Stomach (tissue), 9 donors: Measurements from ENCODE around the gene NPC2. TPM values are rescaled to one million over a fixed set of nuclear protein-coding genes. Genes with fewer than 3 reads are reported as not detected.

Experiments
- DNase-seq, 2 donors: peaks; one replicate each; pipeline versions ENCODE4 v3.0.0 to v3.0.0-alpha.2; 2013 to 2019
- H3K27ac ChIP-seq, 5 donors: fragments of 200-600 bp in 4 of 5; sonication (generic) in 4 of 5; one replicate each; pipeline ENCODE4 v1.5.1; 2013 to 2019; ENCODE audit warnings: mild to moderate bottlenecking in 1 of 5, moderate library complexity in 1 of 5
- H3K27me3 ChIP-seq, 3 donors: fragments of 200-600 bp; sonication (generic); one replicate each; pipeline ENCODE4 v1.5.1; 2017 to 2019; ENCODE audit warnings: mixed run types in 1 of 3
- H3K36me3 ChIP-seq, 4 donors: fragments of 200-600 bp; sonication (generic); 1 replicate in 3 of 4; 2 replicates in 1 of 4; pipeline ENCODE4 v1.5.1; 2016 to 2019
- H3K4me1 ChIP-seq, 4 donors: fragments of 200-600 bp; sonication (generic); one replicate each; pipeline ENCODE4 v1.5.1; 2016 to 2019
- H3K4me3 ChIP-seq, 4 donors: fragments of 200-600 bp; sonication (generic) in 3 of 4; one replicate each; pipeline ENCODE4 v1.5.1; 2016 to 2019; ENCODE audit warnings: mild to moderate bottlenecking in 1 of 4
- H3K9me3 ChIP-seq, 4 donors: fragments of 200-600 bp; sonication (generic); one replicate each; pipeline ENCODE4 v1.5.1; 2016 to 2019
- CTCF ChIP-seq, 7 experiments: fragments of 450-650 bp in 4 of 7; fragments of 200-600 bp in 3 of 7; sonication (generic) in 3 of 7; IDR thresholded peaks; one replicate each; pipeline ENCODE4 v1.5.1; 2016 to 2019; ENCODE audit warnings: antibody characterized with exemption in 7 of 7, control low read depth in 2 of 7, mild to moderate bottlenecking in 1 of 7
- EP300 ChIP-seq: sonication (generic); formaldehyde crosslinking; IDR thresholded peaks from one replicate; pipeline ENCODE4 v1.6.1; 2017; ENCODE audit warnings: antibody characterized with exemption
- POLR2A ChIP-seq, 4 donors: fragments of 450-650 bp; IDR thresholded peaks; one replicate each; pipeline ENCODE4 v1.6.1; 2016; ENCODE audit warnings: antibody characterized with exemption in 4 of 4, control low read depth in 2 of 4, mild to moderate bottlenecking in 1 of 4, moderate library complexity in 1 of 4
- POLR2AphosphoS5 ChIP-seq, 3 donors: sonication (generic); formaldehyde crosslinking; IDR thresholded peaks; one replicate each; pipeline ENCODE4 v1.6.1; 2016; ENCODE audit warnings: antibody characterized with exemption in 3 of 3
- WGBS, 5 donors: extraction: QIAGEN DNeasy Blood & Tissue Kit in 3 of 5; methylation state at CpG; one replicate each; pipeline versions ENCODE4 v1.1.5 to v1.1.7; 2013 to 2018; 5-methylcytosine and 5-hydroxymethylcytosine counted together
- intact Hi-C: fragments of 100-400 bp; cut with DNase I; formaldehyde crosslinking; loops from one replicate; pipeline ENCODE4 v1.15.1; 2023; ENCODE audit warnings: low total_unique reads
- polyA plus RNA-seq, 3 donors: library from polyadenylated mRNA; stranded (reverse); fragments of 200-250 nt; gene quantifications; one replicate each; pipeline ENCODE4 v1.2.3, GENCODE V29; 2013
- total RNA-seq, 5 donors: library from RNA; depleted of rRNA; stranded (reverse); fragments of >200 nt; gene quantifications; one replicate each; pipeline versions ENCODE4 v1.1.0 to v1.2.3, GENCODE V29; 2014 to 2016
- donor health status: healthy with polysubstance abuse.
- donor health status: Bipolar disorder and iron deficiency.
- donor health status: healthy.

The NPC2 gene
- total and polyA plus RNA-seq, 8 donors: 62.6 to 186 (median 129) TPM

DNA sequence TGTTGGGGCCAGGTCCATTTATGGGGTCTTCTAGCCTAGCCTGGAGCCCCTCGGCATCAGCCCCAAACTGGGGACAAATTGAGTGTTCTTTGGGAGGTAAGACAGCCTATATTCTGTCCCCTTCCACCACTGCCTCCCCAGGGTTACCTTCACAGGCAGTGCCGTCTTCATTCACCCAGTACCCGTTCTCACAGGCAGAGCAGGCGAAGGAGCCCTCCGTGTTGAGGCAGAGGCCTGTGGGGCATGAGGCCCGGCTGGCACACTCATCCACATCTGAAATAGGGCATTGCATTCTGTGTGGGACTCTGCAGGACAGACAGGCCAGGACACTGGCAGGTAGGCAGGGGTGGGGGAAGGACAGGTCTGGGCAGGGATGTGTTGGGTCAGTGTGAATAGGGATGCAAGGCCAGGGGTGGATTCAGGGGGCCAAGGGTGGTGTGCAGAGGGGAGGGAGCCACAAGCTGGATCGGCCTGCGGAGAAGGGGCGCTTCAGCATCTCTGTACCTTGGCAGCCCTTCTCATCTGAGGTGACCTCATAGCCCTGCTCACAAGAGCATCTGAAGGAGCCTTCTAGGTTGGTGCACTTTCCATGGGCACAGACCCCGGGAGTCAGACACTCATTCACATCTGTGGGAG, 16.6 kb upstream of the NPC2 start:
- TF ChIP-seq POLR2A (IDR thresholded peaks at IDR 0.05): no peak
- no peak for TF ChIP-seq CTCF (IDR thresholded peaks at IDR 0.05)
- no peak for TF ChIP-seq POLR2AphosphoS5 (IDR thresholded peaks at IDR 0.05)
- TF ChIP-seq EP300: no peak
- 87 to 88% (median 87%) methylated on average over 10 of the region's 10 CpGs for WGBS, 5 donors
- no peaks in the 10 kb centered on the region for H3K9me3 ChIP-seq
- H3K27me3 ChIP-seq: peaks cover 0 to 11% (median 4%) of the 10 kb centered on the region in 3 donors
- no peak overlapping the region for H3K27ac ChIP-seq
- no peak for DNase-seq
- intact Hi-C loops: no loop called here
- H3K36me3 ChIP-seq: peaks cover 0 to 47% (median 15%) of the 10 kb centered on the region in 4 donors
- no peak overlapping the region for H3K4me3 ChIP-seq
- peaks cover 0 to 8% (median 5%) of the 10 kb centered on the region in 4 donors for H3K4me1 ChIP-seq

- TF ChIP-seq POLR2A (IDR thresholded peaks at IDR 0.05) (no peak), CTCF (IDR thresholded peaks at IDR 0.05) (no peak), EP300 (no peak), POLR2AphosphoS5 (IDR thresholded peaks at IDR 0.05) (no peak)
- H3K4me3 ChIP-seq: no peak overlapping the region
- peaks cover 0 to under 1% (median 0%) of the 10 kb centered on the region in 4 donors for H3K4me1 ChIP-seq
- peaks cover 0 to 11% (median 4%) of the 10 kb centered on the region in 3 donors for H3K27me3 ChIP-seq
- DNase-seq: no peak
- H3K9me3 ChIP-seq: no peaks in the 10 kb centered on the region
- H3K27ac ChIP-seq: no peak overlapping the region
- WGBS, 5 donors: 60 to 76% (median 70%) methylated on average over 1 to 13 of the region's 13 CpGs
- H3K36me3 ChIP-seq: peaks cover 0 to 55% (median 17%) of the 10 kb centered on the region in 4 donors
- intact Hi-C loops: no loop called here
Observed at GRCh38 chr14:74508844-74509428, 15.8 kb upstream of the NPC2 start.

- intact Hi-C loops: no loop called here
- H3K27ac ChIP-seq: no peak overlapping the region
- peak in 1 of 2 donors; percentile 41 for DNase-seq
- H3K27me3 ChIP-seq: peaks cover 0 to 11% (median under 1%) of the 10 kb centered on the region in 3 donors
- no peaks in the 10 kb centered on the region for H3K9me3 ChIP-seq
- H3K36me3 ChIP-seq: peaks cover 0 to 59% (median 21%) of the 10 kb centered on the region in 4 donors
- TF ChIP-seq POLR2A (IDR thresholded peaks at IDR 0.05): no peak
- TF ChIP-seq EP300: no peak
- TF ChIP-seq CTCF (IDR thresholded peaks at IDR 0.05): no peak
- TF ChIP-seq POLR2AphosphoS5 (IDR thresholded peaks at IDR 0.05): no peak
- H3K4me1 ChIP-seq: no peaks in the 10 kb centered on the region
- 31 to 49% (median 42%) methylated on average over 12 to 15 of the region's 15 CpGs for WGBS, 5 donors
- H3K4me3 ChIP-seq: no peak overlapping the region
Observed at GRCh38 chr14:74508292-74508731, 15.2 kb upstream of the NPC2 start.

DNA sequence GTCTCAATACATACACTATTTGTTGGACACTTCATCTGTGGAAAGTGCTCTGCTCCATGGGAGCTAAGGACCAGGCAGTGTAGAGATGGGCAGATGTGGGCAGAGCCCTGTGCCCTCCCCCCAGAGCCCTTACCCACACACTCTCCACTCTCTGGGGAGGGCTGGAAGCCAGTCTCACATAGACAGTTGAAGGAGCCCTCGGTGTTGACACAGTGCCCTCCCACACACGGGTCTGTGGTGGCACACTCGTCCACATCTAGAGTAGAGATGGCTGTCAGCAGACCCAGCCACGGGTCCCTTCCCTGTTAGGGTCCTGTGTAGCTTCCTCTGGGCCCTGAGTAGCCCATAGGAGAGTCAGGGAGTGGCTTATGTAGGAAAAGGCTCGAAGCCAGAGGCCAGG, 14.7 kb upstream of the NPC2 start:
- DNase-seq: no peak
- Histone ChIP-seq H3K4me3 (no peak overlapping the region), H3K27me3 (peaks cover 0 to 11% (median 0%) of the 10 kb centered on the region in 3 donors), H3K4me1 (no peaks in the 10 kb centered on the region), H3K9me3 (no peaks in the 10 kb centered on the region), H3K36me3 (peaks cover 0 to 60% (median 25%) of the 10 kb centered on the region in 4 donors), H3K27ac (no peak overlapping the region)
- 48 to 64% (median 57%) methylated on average over 4 to 5 of the region's 5 CpGs for WGBS, 5 donors
- no peak for TF ChIP-seq EP300
- intact Hi-C loops: no loop called here

- no peak for DNase-seq
- Histone ChIP-seq H3K27me3 (peaks cover 0 to 11% (median 0%) of the 10 kb centered on the region in 3 donors), H3K4me1 (no peaks in the 10 kb centered on the region), H3K36me3 (peaks cover 0 to 65% (median 26%) of the 10 kb centered on the region in 4 donors), H3K9me3 (no peaks in the 10 kb centered on the region), H3K4me3 (no peak overlapping the region), H3K27ac (no peak overlapping the region)
- TF ChIP-seq CTCF (IDR thresholded peaks at IDR 0.05) (no peak), POLR2AphosphoS5 (IDR thresholded peaks at IDR 0.05) (no peak), POLR2A (IDR thresholded peaks at IDR 0.05) (no peak), EP300 (no peak)
- intact Hi-C loops: no loop called here
- 70 to 78% (median 74%) methylated on average over 8 of the region's 8 CpGs for whole genome bisulfite sequencing, 5 donors
Observed at GRCh38 chr14:74507085-74507484, 14.0 kb upstream of the NPC2 start.
